ENCODE data around the gene FASTKD2. TPM values are rescaled to one million over a fixed set of nuclear protein-coding genes. Genes with fewer than 3 reads are reported as not detected.
A peak's percentile ranks its signal among the peaks of the same experiment; 100 is the strongest.

The FASTKD2 gene
- 10 to 100 TPM; 19.3 TPM for total RNA-seq

- Mint-ChIP-seq H3K27me3 (no peaks in the 10 kb centered on the region), H3K27ac (peak within 1 kb of the TSS; percentile 98), H3K4me1 (peaks cover 33% of the 10 kb centered on the region), H3K36me3 (ENCODE audit: low read depth) (peaks cover 21% of the 10 kb centered on the region), H3K9me3 (no peaks in the 10 kb centered on the region), H3K4me3 (peak within 1 kb of the TSS; percentile 91)
- ChIA-PET POLR2A (no interaction called here), CTCF (interaction anchor here (0.6 to 1.5 kb wide), 7 partner anchors 10 to 860 kb away, joined by 3 to 4 read pairs (median 3); partner anchors contain the start of gene METTL21A)
- DNase-seq: peak; percentile 86
These were observed at the start of gene FASTKD2, which contains the start of gene MDH1B for GRCh38 chr2:206765242-206766056. Gene FASTKD2, plus strand, starts transcription at chr2:206765606. Its CDS starts 1,088 bp downstream, at chr2:206766694. Gene MDH1B, minus strand, starts transcription at chr2:206765328. Its CDS starts 57 bp downstream, at chr2:206765271.

GRCh38 chr2:206716623-206717022 is 48.8 kb upstream of the FASTKD2 start:
- ChIA-PET CTCF (no interaction called here), POLR2A (no interaction called here)
- Mint-ChIP-seq H3K4me1 (peaks cover 2% of the 10 kb centered on the region), H3K4me3 (no peak overlapping the region), H3K27ac (no peak overlapping the region), H3K36me3 (ENCODE audit: low read depth) (no peaks in the 10 kb centered on the region), H3K9me3 (no peaks in the 10 kb centered on the region), H3K27me3 (peaks cover 19% of the 10 kb centered on the region)
- no peak for DNase-seq

GRCh38 chr2:206718296-206718695 is 47.1 kb upstream of the FASTKD2 start, which contains the start of gene DYTN:
Gene DYTN, minus strand, starts transcription at chr2:206718396. Its CDS starts 117 bp downstream, at chr2:206718279.
- Mint-ChIP-seq H3K9me3 (no peaks in the 10 kb centered on the region), H3K27ac (no peak within 1 kb of the TSS), H3K36me3 (ENCODE audit: low read depth) (no peaks in the 10 kb centered on the region), H3K4me1 (peaks cover 2% of the 10 kb centered on the region), H3K27me3 (peaks cover 24% of the 10 kb centered on the region), H3K4me3 (no peak within 1 kb of the TSS)
- DNase-seq: no peak
- ChIA-PET POLR2A (no interaction called here), CTCF (interaction anchor here (0.6 kb wide), 1 partner anchor 916 kb away, joined by 3 read pairs; no protein-coding TSS in a partner anchor)

- H3K36me3 Mint-ChIP-seq (ENCODE audit: low read depth): no peaks in the 10 kb centered on the region
- H3K27me3 Mint-ChIP-seq: peaks cover 36% of the 10 kb centered on the region
- H3K4me3 Mint-ChIP-seq: no peak overlapping the region
- no peak overlapping the region for H3K27ac Mint-ChIP-seq
- no peaks in the 10 kb centered on the region for H3K4me1 Mint-ChIP-seq
- POLR2A ChIA-PET: no interaction called here
- H3K9me3 Mint-ChIP-seq: no peaks in the 10 kb centered on the region
- CTCF ChIA-PET: no interaction called here
- no peak for DNase-seq
These were observed 44.0 kb upstream of the FASTKD2 start for GRCh38 chr2:206721256-206721920.

GRCh38 chr2:206723288-206723687 is 42.1 kb upstream of the FASTKD2 start:
- Mint-ChIP-seq H3K4me1 (no peaks in the 10 kb centered on the region), H3K9me3 (no peaks in the 10 kb centered on the region), H3K36me3 (ENCODE audit: low read depth) (no peaks in the 10 kb centered on the region), H3K27me3 (peaks cover 33% of the 10 kb centered on the region), H3K4me3 (no peak overlapping the region), H3K27ac (no peak overlapping the region)
- ChIA-PET POLR2A (no interaction called here), CTCF (no interaction called here)
- no peak for DNase-seq

- Mint-ChIP-seq H3K4me3 (no peak overlapping the region), H3K27me3 (peaks cover 29% of the 10 kb centered on the region)
- POLR2A ChIA-PET: no interaction called here
These were observed 38.1 kb upstream of the FASTKD2 start for GRCh38 chr2:206727287-206727686.

GRCh38 chr2:206728277-206729199 is 36.9 kb upstream of the FASTKD2 start:
- no peaks in the 10 kb centered on the region for H3K36me3 Mint-ChIP-seq (ENCODE audit: low read depth)
- H3K4me1 Mint-ChIP-seq: no peaks in the 10 kb centered on the region
- H3K9me3 Mint-ChIP-seq: no peaks in the 10 kb centered on the region
- no peak for DNase-seq
- CTCF ChIA-PET: interaction anchor here (0.8 kb wide), 1 partner anchor 9 kb away, joined by 4 read pairs; no protein-coding TSS in a partner anchor
- no peak overlapping the region for H3K27ac Mint-ChIP-seq
- H3K4me3 Mint-ChIP-seq: no peak overlapping the region
- POLR2A ChIA-PET: no interaction called here
- peaks cover 29% of the 10 kb centered on the region for H3K27me3 Mint-ChIP-seq

More at GRCh38 chr2:206727287-206727686, 38.1 kb upstream of the FASTKD2 start:
- Mint-ChIP-seq H3K27ac (no peak overlapping the region), H3K4me1 (no peaks in the 10 kb centered on the region), H3K9me3 (no peaks in the 10 kb centered on the region), H3K36me3 (ENCODE audit: low read depth) (no peaks in the 10 kb centered on the region)
- CTCF ChIA-PET: no interaction called here
- DNase-seq: no peak

GRCh38 chr2:206733341-206733740 is 32.1 kb upstream of the FASTKD2 start:
- CTCF ChIA-PET: interaction anchor here (2.0 kb wide), 1 partner anchor 38 kb away, joined by 4 read pairs; no protein-coding TSS in a partner anchor
- Mint-ChIP-seq H3K9me3 (no peaks in the 10 kb centered on the region), H3K27ac (no peak overlapping the region)

GRCh38 chr2:206736935-206737334 is 28.5 kb upstream of the FASTKD2 start:
- Mint-ChIP-seq H3K9me3 (no peaks in the 10 kb centered on the region), H3K36me3 (ENCODE audit: low read depth) (no peaks in the 10 kb centered on the region), H3K4me1 (no peaks in the 10 kb centered on the region), H3K4me3 (no peak overlapping the region), H3K27me3 (peaks cover 6% of the 10 kb centered on the region), H3K27ac (no peak overlapping the region)
- ChIA-PET CTCF (interaction anchor here (1.2 to 1.7 kb wide), 2 partner anchors 8 to 228 kb away, joined by 3 to 4 read pairs; no protein-coding TSS in a partner anchor), POLR2A (no interaction called here)
- DNase-seq: no peak

More at GRCh38 chr2:206733341-206733740, 32.1 kb upstream of the FASTKD2 start:
- peaks cover 11% of the 10 kb centered on the region for H3K27me3 Mint-ChIP-seq
- no peaks in the 10 kb centered on the region for H3K4me1 Mint-ChIP-seq
- no peak overlapping the region for H3K4me3 Mint-ChIP-seq
- POLR2A ChIA-PET: no interaction called here
- no peaks in the 10 kb centered on the region for H3K36me3 Mint-ChIP-seq (ENCODE audit: low read depth)
- DNase-seq: no peak

GRCh38 chr2:206739271-206739670 is 26.1 kb upstream of the FASTKD2 start:
- POLR2A ChIA-PET: no interaction called here
- Mint-ChIP-seq H3K4me1 (no peaks in the 10 kb centered on the region), H3K27me3 (no peaks in the 10 kb centered on the region), H3K4me3 (no peak overlapping the region), H3K9me3 (no peaks in the 10 kb centered on the region), H3K27ac (no peak overlapping the region), H3K36me3 (ENCODE audit: low read depth) (no peaks in the 10 kb centered on the region)
- CTCF ChIA-PET: no interaction called here
- DNase-seq: no peak

GRCh38 chr2:206740800-206741199 is 24.6 kb upstream of the FASTKD2 start:
- Mint-ChIP-seq H3K4me3 (no peak overlapping the region), H3K36me3 (ENCODE audit: low read depth) (no peaks in the 10 kb centered on the region), H3K4me1 (no peaks in the 10 kb centered on the region), H3K27me3 (peaks cover 2% of the 10 kb centered on the region), H3K9me3 (no peaks in the 10 kb centered on the region), H3K27ac (no peak overlapping the region)
- POLR2A ChIA-PET: no interaction called here
- CTCF ChIA-PET: no interaction called here
- DNase-seq: no peak

GRCh38 chr2:206756816-206757215 is 8.6 kb upstream of the FASTKD2 start:
- Mint-ChIP-seq H3K4me1 (no peaks in the 10 kb centered on the region), H3K4me3 (no peak overlapping the region), H3K27ac (no peak overlapping the region), H3K9me3 (no peaks in the 10 kb centered on the region), H3K27me3 (peaks cover 25% of the 10 kb centered on the region), H3K36me3 (ENCODE audit: low read depth) (no peaks in the 10 kb centered on the region)
- no peak for DNase-seq
- ChIA-PET POLR2A (no interaction called here), CTCF (no interaction called here)
